GM12878 (cell line): ENCODE results near the gene MPZL3.

ENCODE experiments used
- ATF2 ChIP-seq: IDR thresholded peaks from 2 replicates; pipeline ENCODE4 v1.6.1; 2012; ENCODE audit warnings: low read length, inconsistent platforms
- ATF7 ChIP-seq: fragments of 450-650 bp; IDR thresholded peaks from 2 replicates; pipeline ENCODE4 v1.6.1; 2016; ENCODE audit warnings: low read depth, mild to moderate bottlenecking
- CHD2 ChIP-seq: IDR thresholded peaks from 2 replicates; pipeline ENCODE4 v1.6.1; 2011; ENCODE audit warnings: low read depth, low read length, improper control_type of control experiment, borderline replicate concordance
- CTCF ChIP-seq, 3 experiments: IDR thresholded peaks in 2 of 3; conservative IDR thresholded peaks in 1 of 3; 2 replicates each; pipeline ENCODE4 v1.5.1; 2011; ENCODE audit warnings: low read depth in 3 of 3, low read length in 3 of 3, mild to moderate bottlenecking in 3 of 3, control low read depth in 2 of 3, moderate library complexity in 2 of 3, inconsistent platforms in 1 of 3, mixed read lengths in 1 of 3; ENCODE audit not compliant: control insufficient read depth in 2 of 3, insufficient read depth in 1 of 3; ENCODE audit errors: extremely low read depth in 1 of 3
- ELK1 ChIP-seq: IDR thresholded peaks from 2 replicates; pipeline ENCODE4 v1.6.1; 2012; ENCODE audit warnings: low read depth, low read length, improper control_type of control experiment
- EZH2 ChIP-seq: IDR thresholded peaks from 2 replicates; pipeline ENCODE4 v1.6.1; 2012; ENCODE audit warnings: low read depth, mild to moderate bottlenecking, control low read depth, inconsistent platforms, low read length, borderline replicate concordance; ENCODE audit not compliant: control insufficient read depth
- JUND ChIP-seq: IDR thresholded peaks from 2 replicates; pipeline ENCODE4 v1.6.1; 2012; ENCODE audit warnings: low read depth, mild to moderate bottlenecking, low read length, improper control_type of control experiment, moderate library complexity
- MAX ChIP-seq: IDR thresholded peaks from 2 replicates; pipeline ENCODE4 v1.6.1; 2012; ENCODE audit warnings: low read depth, low read length, improper control_type of control experiment
- POLR2A ChIP-seq: IDR thresholded peaks from 2 replicates; pipeline ENCODE4 v1.6.1; 2011; ENCODE audit warnings: low read depth, mild to moderate bottlenecking, low read length
- RAD21 ChIP-seq: IDR thresholded peaks from 2 replicates; pipeline ENCODE4 v1.6.1; 2011; ENCODE audit warnings: mild to moderate bottlenecking, low read depth, low read length, moderate library complexity; ENCODE audit not compliant: insufficient read depth
- USF2 ChIP-seq: IDR thresholded peaks from 2 replicates; pipeline ENCODE4 v1.6.1; 2011; ENCODE audit warnings: low read depth, low read length, improper control_type of control experiment, borderline replicate concordance
- ZNF207 ChIP-seq: fragments of 450-650 bp; IDR thresholded peaks from 2 replicates; pipeline ENCODE4 v1.6.1; 2014; ENCODE audit warnings: antibody characterized with exemption, mild to moderate bottlenecking, borderline replicate concordance

- TF ChIP-seq CTCF (IDR thresholded peaks at IDR 0.05 in 2 of 3, conservative IDR thresholded peaks at IDR 0.05 in 1 of 3; ENCODE audit: control insufficient read depth in 2 of 3, extremely low read depth in 1 of 3, insufficient read depth in 1 of 3, low read depth in 3 of 3, low read length in 3 of 3) (no peak), RAD21 (no peak), ELK1 (no peak), JUND (no peak), CHD2 (no peak), ZNF207 (no peak), ATF2 (no peak), EZH2 (no peak), POLR2A (no peak), MAX (no peak), USF2 (no peak), ATF7 (no peak)
Observed at GRCh38 chr11:118210323-118210722, 41.8 kb downstream of the MPZL3 start.
